GM12878 (cell line): ENCODE results near the gene TRIM37. TPM values are rescaled to one million over a fixed set of nuclear protein-coding genes. Genes with fewer than 3 reads are reported as not detected.
A peak's percentile ranks its signal among the peaks of the same experiment; 100 is the strongest.

Experiments used
- E2F8 ChIP-seq: fragments of 450-650 bp; IDR thresholded peaks from 2 replicates; pipeline ENCODE4 v1.6.1; 2018; ENCODE audit warnings: mild to moderate bottlenecking, low read depth, moderate library complexity; ENCODE audit not compliant: partially characterized antibody
- POLR2AphosphoS5 ChIP-seq: IDR thresholded peaks from 2 replicates; pipeline ENCODE4 v1.6.1; 2011; ENCODE audit warnings: mild to moderate bottlenecking, low read length, inconsistent platforms
- RBBP5 ChIP-seq: fragments of 200-600 bp; sonication (generic); conservative IDR thresholded peaks from 2 replicates; pipeline ENCODE4 v1.6.1; 2016
- RUNX3 ChIP-seq: IDR thresholded peaks from 2 replicates; pipeline ENCODE4 v1.6.1; 2012; ENCODE audit warnings: low read length, inconsistent platforms
- SPI1 ChIP-seq: IDR thresholded peaks from 2 replicates; pipeline ENCODE4 v1.6.1; 2011; ENCODE audit warnings: low read depth, mild to moderate bottlenecking, low read length, moderate library complexity, borderline replicate concordance; ENCODE audit not compliant: insufficient read depth
- polyA plus RNA-seq, 11 experiments: library from polyadenylated mRNA; depleted of rRNA in 4 of 11; unstranded in 6 of 11; stranded (reverse) in 5 of 11; fragments of >200 nt; fragmentation: Nextera tagmentation in 4 of 11; fragmentation: Illumina TruSeq in 1 of 11; extraction: Ambion mirVana in 4 of 11; extraction: Trizol in 1 of 11; gene quantifications; 1 replicate in 1 of 11; 2 replicates in 10 of 11; pipeline versions ENCODE4 v1.2.1 to v1.2.3, GENCODE V29; 2011 to 2016; ENCODE audit warnings: inconsistent platforms in 2 of 11, missing spikeins in 2 of 11, low read depth in 1 of 11
- total RNA-seq, 4 experiments: library from RNA; depleted of rRNA in 3 of 4; stranded (reverse); fragments of >200 nt in 3 of 4; fragmentation: Illumina TruSeq in 1 of 4; extraction: Trizol in 1 of 4; gene quantifications; 2 replicates each; pipeline versions ENCODE4 v1.2.1 to v1.2.3, GENCODE V29; 2013 to 2021
- TF ChIP-seq, protein P1 (sequence below): fragments of 450-650 bp; IDR thresholded peaks from 2 replicates; pipeline ENCODE4 v1.6.1; 2017; ENCODE audit warnings: mild to moderate bottlenecking, moderate library complexity

TRIM37 gene
- total and polyA plus RNA-seq, 10 of the 15 experiments (the other 5 are each of a cell fraction or from before 2014, with no cell fraction given): 4.8 to 20.6 (median 18.1) TPM

GRCh38 chr17:59001158-59001814 is 105.4 kb downstream of the TRIM37 start (continued):
- TF ChIP-seq, protein P1, sequence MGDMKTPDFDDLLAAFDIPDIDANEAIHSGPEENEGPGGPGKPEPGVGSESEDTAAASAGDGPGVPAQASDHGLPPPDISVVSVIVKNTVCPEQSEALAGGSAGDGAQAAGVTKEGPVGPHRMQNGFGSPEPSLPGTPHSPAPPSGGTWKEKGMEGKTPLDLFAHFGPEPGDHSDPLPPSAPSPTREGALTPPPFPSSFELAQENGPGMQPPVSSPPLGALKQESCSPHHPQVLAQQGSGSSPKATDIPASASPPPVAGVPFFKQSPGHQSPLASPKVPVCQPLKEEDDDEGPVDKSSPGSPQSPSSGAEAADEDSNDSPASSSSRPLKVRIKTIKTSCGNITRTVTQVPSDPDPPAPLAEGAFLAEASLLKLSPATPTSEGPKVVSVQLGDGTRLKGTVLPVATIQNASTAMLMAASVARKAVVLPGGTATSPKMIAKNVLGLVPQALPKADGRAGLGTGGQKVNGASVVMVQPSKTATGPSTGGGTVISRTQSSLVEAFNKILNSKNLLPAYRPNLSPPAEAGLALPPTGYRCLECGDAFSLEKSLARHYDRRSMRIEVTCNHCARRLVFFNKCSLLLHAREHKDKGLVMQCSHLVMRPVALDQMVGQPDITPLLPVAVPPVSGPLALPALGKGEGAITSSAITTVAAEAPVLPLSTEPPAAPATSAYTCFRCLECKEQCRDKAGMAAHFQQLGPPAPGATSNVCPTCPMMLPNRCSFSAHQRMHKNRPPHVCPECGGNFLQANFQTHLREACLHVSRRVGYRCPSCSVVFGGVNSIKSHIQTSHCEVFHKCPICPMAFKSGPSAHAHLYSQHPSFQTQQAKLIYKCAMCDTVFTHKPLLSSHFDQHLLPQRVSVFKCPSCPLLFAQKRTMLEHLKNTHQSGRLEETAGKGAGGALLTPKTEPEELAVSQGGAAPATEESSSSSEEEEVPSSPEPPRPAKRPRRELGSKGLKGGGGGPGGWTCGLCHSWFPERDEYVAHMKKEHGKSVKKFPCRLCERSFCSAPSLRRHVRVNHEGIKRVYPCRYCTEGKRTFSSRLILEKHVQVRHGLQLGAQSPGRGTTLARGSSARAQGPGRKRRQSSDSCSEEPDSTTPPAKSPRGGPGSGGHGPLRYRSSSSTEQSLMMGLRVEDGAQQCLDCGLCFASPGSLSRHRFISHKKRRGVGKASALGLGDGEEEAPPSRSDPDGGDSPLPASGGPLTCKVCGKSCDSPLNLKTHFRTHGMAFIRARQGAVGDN: no peak
- TF ChIP-seq RUNX3 (peak; percentile 92), RBBP5 (no peak), POLR2AphosphoS5 (peak; percentile 48; the same call in 1 of the 2 replicates), SPI1 (peak; percentile 77), E2F8 (no peak)
